SW 1271 (cell line): ENCODE measurements around the gene DGKK.
"Not testable (repeated sequence)": the region's sequence is repeated elsewhere in the genome, so short reads cannot be mapped to it uniquely, and the experiment has no call there.

ENCODE experiments used
- DNase-seq, 2 experiments: peaks; one replicate each; lab custom pipeline; 2025; lab: John Stamatoyannopoulos, UW

Gene DGKK

GRCh38 chrX:50431623-50432022 is 39.0 kb downstream of the DGKK start:
- no peak for DNase-seq

GRCh38 chrX:50430917-50431575 is 39.6 kb downstream of the DGKK start:
- DNase-seq = no peak

- no peak for DNase-seq
Measured at GRCh38 chrX:50428174-50428573, 42.5 kb downstream of the DGKK start.

- no peak for DNase-seq
Measured at GRCh38 chrX:50407976-50408375, 62.6 kb downstream of the DGKK start.

- DNase-seq = no peak
Measured at GRCh38 chrX:50403903-50404302, 66.7 kb downstream of the DGKK start.

GRCh38 chrX:50402886-50403285 is 67.7 kb downstream of the DGKK start:
- DNase-seq = no peak

GRCh38 chrX:50393902-50394301 is 76.7 kb downstream of the DGKK start:
- no peak for DNase-seq

GRCh38 chrX:50386520-50386919 is 84.1 kb downstream of the DGKK start:
- DNase-seq = no peak

- no peak for DNase-seq
Measured at GRCh38 chrX:50381729-50382415, 88.8 kb downstream of the DGKK start.

GRCh38 chrX:50375481-50376267 is 95.0 kb downstream of the DGKK start:
- no peak for DNase-seq

- DNase-seq = no peak
Measured at GRCh38 chrX:50372966-50373365, 97.7 kb downstream of the DGKK start.

- no peak for DNase-seq
Measured at GRCh38 chrX:50343917-50344316, 126.7 kb downstream of the DGKK start.

- no peak for DNase-seq
Measured at GRCh38 chrX:50333308-50333707, 137.3 kb downstream of the DGKK start.

- DNase-seq = not testable (repeated sequence)
Measured at GRCh38 chrX:50332668-50333067, 138.0 kb downstream of the DGKK start.

- no peak for DNase-seq
Measured at GRCh38 chrX:50327235-50327634, 143.4 kb downstream of the DGKK start.
